OCI-LY7 (cell line): ENCODE measurements around the gene AHNAK2. TPM values are rescaled to one million over a fixed set of nuclear protein-coding genes. Genes with fewer than 3 reads are reported as not detected.

ENCODE experiments used
- BruUV-seq: library from RNA; stranded (reverse); fragments of 400-500 nt; replicated peaks from 2 replicates; lab custom pipeline; 2021; lab: Mats Ljungman, UMichigan
- CTCF ChIA-PET: fragments of 300-600 bp; sonication (Branson Sonifier 250); formaldehyde crosslinking; loops from one replicate; lab custom pipeline; 2022; ENCODE audit warnings: antibody characterized with exemption; ENCODE audit not compliant: unreplicated experiment; lab: Charles Lee
- POLR2A ChIA-PET: fragments of 300-600 bp; sonication (Branson Sonifier 250); formaldehyde crosslinking; loops from one replicate; lab custom pipeline; 2022; ENCODE audit warnings: antibody characterized with exemption; lab: Charles Lee
- DNase-seq: peaks from one replicate; pipeline ENCODE4 v3.0.0-alpha.2; 2015; ENCODE audit warnings: low spot score
- H2AFZ ChIP-seq: fragments of 200-600 bp; sonication (generic), shearing (Covaris generic); 2 replicates; pipeline ENCODE4 v1.6.1; 2014; ENCODE audit warnings: mild to moderate bottlenecking, antibody characterized with exemption, low read length, moderate library complexity
- H3K27ac ChIP-seq: fragments of 200-600 bp; sonication (generic); 2 replicates; pipeline ENCODE4 v1.5.1; 2014; ENCODE audit warnings: mixed run types, low read depth, mild to moderate bottlenecking, moderate library complexity, low read length, inconsistent platforms; ENCODE audit not compliant: poor library complexity, severe bottlenecking
- H3K36me3 ChIP-seq: fragments of 200-600 bp; sonication (generic); 2 replicates; pipeline ENCODE4 v1.6.1; 2014; ENCODE audit warnings: mild to moderate bottlenecking, antibody characterized with exemption, low read length, moderate library complexity, mixed read lengths; ENCODE audit not compliant: insufficient read depth
- H3K4me1 ChIP-seq: fragments of 200-600 bp; sonication (generic); 2 replicates; pipeline ENCODE4 v1.5.1; 2014; ENCODE audit warnings: mild to moderate bottlenecking, low read length; ENCODE audit not compliant: insufficient read depth, poor library complexity, severe bottlenecking
- H3K4me2 ChIP-seq: fragments of 200-600 bp; sonication (generic); 2 replicates; pipeline ENCODE4 v1.6.1; 2014; ENCODE audit warnings: mild to moderate bottlenecking, low read length
- H3K4me3 ChIP-seq: fragments of 200-600 bp; sonication (generic); 2 replicates; pipeline ENCODE4 v1.5.1; 2014; ENCODE audit warnings: mild to moderate bottlenecking, low read depth, low read length; ENCODE audit not compliant: poor library complexity, severe bottlenecking
- H3K79me2 ChIP-seq: fragments of 200-600 bp; sonication (generic); 2 replicates; pipeline ENCODE4 v1.6.1; 2016; ENCODE audit warnings: low read depth, mild to moderate bottlenecking, low read length, moderate library complexity, mixed read lengths; ENCODE audit not compliant: insufficient read depth
- H3K9me2 ChIP-seq: fragments of 200-600 bp; sonication (generic); 2 replicates; pipeline ENCODE4 v1.6.1; 2016; ENCODE audit warnings: mild to moderate bottlenecking, low read length, mixed read lengths; ENCODE audit not compliant: insufficient read depth
- H3K9me3 ChIP-seq: fragments of 200-600 bp; sonication (generic); 2 replicates; pipeline ENCODE4 v1.6.1; 2014; ENCODE audit warnings: mild to moderate bottlenecking, mixed run types, low read length, mixed read lengths
- H4K20me1 ChIP-seq: fragments of 200-600 bp; sonication (generic); 2 replicates; pipeline ENCODE4 v1.6.1; 2014; ENCODE audit warnings: mild to moderate bottlenecking, antibody characterized with exemption, low read length, moderate library complexity, mixed read lengths; ENCODE audit not compliant: insufficient read depth
- CTCF ChIP-seq: fragments of 200-600 bp; sonication (generic); conservative IDR thresholded peaks from 2 replicates; pipeline ENCODE4 v1.5.1; 2014; ENCODE audit warnings: mild to moderate bottlenecking, antibody characterized with exemption, low read length, moderate library complexity, mixed read lengths
- EZH2phosphoT487 ChIP-seq: fragments of 200-600 bp; sonication (generic); IDR thresholded peaks from 2 replicates; pipeline ENCODE4 v1.6.1; 2018; ENCODE audit warnings: low read depth, borderline replicate concordance, mild to moderate bottlenecking, mixed run types, antibody characterized with exemption, low read length, moderate library complexity, mixed read lengths
- intact Hi-C: fragments of 100-400 bp; cut with micrococcal nuclease; formaldehyde crosslinking; loops from one replicate; pipeline ENCODE4 v1.10.0; 2022; ENCODE audit not compliant: unreplicated experiment
- total RNA-seq, 2 experiments: library from RNA; depleted of rRNA in 1 of 2; stranded (reverse); fragments of >200 nt in 1 of 2; shearing (Covaris generic) in 1 of 2; gene quantifications; 2 replicates each; pipeline ENCODE4 v1.2.3, GENCODE V29; 2014 to 2022

Gene AHNAK2
- total RNA-seq, 2 experiments from 2014 or later, result 0.61 TPM; not detected in 1

- H3K79me2 ChIP-seq, result no peaks in the 10 kb centered on the region
- H3K4me2 ChIP-seq, result peak overlapping the region; percentile 68
- TF ChIP-seq EZH2phosphoT487 (no peak), CTCF (no peak)
- no peaks in the 10 kb centered on the region for H3K9me3 ChIP-seq
- intact Hi-C loops, result loop anchor here (2.0 kb wide), 1 partner anchor 72 kb away; no protein-coding TSS in a partner anchor
- H4K20me1 ChIP-seq, result no peaks in the 10 kb centered on the region
- CTCF ChIA-PET, result interaction anchor here (0.6 kb wide), 2 partner anchors 51 to 378 kb away, joined by 3 read pairs; no protein-coding TSS in a partner anchor
- no peaks in the 10 kb centered on the region for H3K9me2 ChIP-seq
- peak overlapping the region; percentile 16; the same call in 1 of the 2 replicates for H2AFZ ChIP-seq
- H3K27ac ChIP-seq, result no peak overlapping the region
- POLR2A ChIA-PET, result interaction anchor here (0.9 kb wide), 1 partner anchor 77 kb away, joined by 6 read pairs; no protein-coding TSS in a partner anchor
- no TSS peak for BruUV-seq
- peak overlapping the region; percentile 28 for H3K4me3 ChIP-seq
- DNase-seq, result peak; percentile 71
- peaks cover 19% of the 10 kb centered on the region for H3K4me1 ChIP-seq
- no peaks in the 10 kb centered on the region for H3K36me3 ChIP-seq
These were observed 9.4 kb downstream of the AHNAK2 start for GRCh38 chr14:104968541-104969401.

GRCh38 chr14:104968153-104968527, 10.0 kb downstream of the AHNAK2 start:
- CTCF ChIA-PET, result no interaction called here

More at GRCh38 chr14:104968153-104968527, 10.0 kb downstream of the AHNAK2 start:
- no TSS peak for BruUV-seq
- H2AFZ ChIP-seq, result peak overlapping the region; percentile 16; the same call in 1 of the 2 replicates
- intact Hi-C loops, result loop anchor here (2.0 kb wide), 1 partner anchor 71 kb away; no protein-coding TSS in a partner anchor
- no peak for TF ChIP-seq CTCF
- TF ChIP-seq EZH2phosphoT487, result no peak
- no peaks in the 10 kb centered on the region for H3K9me2 ChIP-seq
- no peaks in the 10 kb centered on the region for H3K79me2 ChIP-seq
- no peaks in the 10 kb centered on the region for H3K36me3 ChIP-seq
- peak overlapping the region; percentile 68 for H3K4me2 ChIP-seq
- POLR2A ChIA-PET, result interaction anchor here (0.5 kb wide), 1 partner anchor 86 kb away, joined by 6 read pairs; no protein-coding TSS in a partner anchor
- peak overlapping the region; percentile 28 for H3K4me3 ChIP-seq
- no peaks in the 10 kb centered on the region for H4K20me1 ChIP-seq
- no peak for DNase-seq
- H3K27ac ChIP-seq, result no peak overlapping the region
- H3K9me3 ChIP-seq, result no peaks in the 10 kb centered on the region
- peaks cover 19% of the 10 kb centered on the region for H3K4me1 ChIP-seq
